ENCODE results near the gene MYO16.

- TF ChIP-seq, protein P1, sequence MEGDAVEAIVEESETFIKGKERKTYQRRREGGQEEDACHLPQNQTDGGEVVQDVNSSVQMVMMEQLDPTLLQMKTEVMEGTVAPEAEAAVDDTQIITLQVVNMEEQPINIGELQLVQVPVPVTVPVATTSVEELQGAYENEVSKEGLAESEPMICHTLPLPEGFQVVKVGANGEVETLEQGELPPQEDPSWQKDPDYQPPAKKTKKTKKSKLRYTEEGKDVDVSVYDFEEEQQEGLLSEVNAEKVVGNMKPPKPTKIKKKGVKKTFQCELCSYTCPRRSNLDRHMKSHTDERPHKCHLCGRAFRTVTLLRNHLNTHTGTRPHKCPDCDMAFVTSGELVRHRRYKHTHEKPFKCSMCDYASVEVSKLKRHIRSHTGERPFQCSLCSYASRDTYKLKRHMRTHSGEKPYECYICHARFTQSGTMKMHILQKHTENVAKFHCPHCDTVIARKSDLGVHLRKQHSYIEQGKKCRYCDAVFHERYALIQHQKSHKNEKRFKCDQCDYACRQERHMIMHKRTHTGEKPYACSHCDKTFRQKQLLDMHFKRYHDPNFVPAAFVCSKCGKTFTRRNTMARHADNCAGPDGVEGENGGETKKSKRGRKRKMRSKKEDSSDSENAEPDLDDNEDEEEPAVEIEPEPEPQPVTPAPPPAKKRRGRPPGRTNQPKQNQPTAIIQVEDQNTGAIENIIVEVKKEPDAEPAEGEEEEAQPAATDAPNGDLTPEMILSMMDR (conservative IDR thresholded peaks at IDR 0.05 in 1 of 2, IDR thresholded peaks at IDR 0.05 in 1 of 2; ENCODE audit: low read depth in 1 of 2, low read length in 2 of 2) = no peak
- no peak for TF ChIP-seq EZH2 (IDR thresholded peaks at IDR 0.05; ENCODE audit: low read length, missing control alignments)
These were observed 298.2 kb downstream of the MYO16 start for GRCh38 chr13:108927615-108928014.
